ENCODE data around the gene ZKSCAN8. TPM values are rescaled to one million over a fixed set of nuclear protein-coding genes. Genes with fewer than 3 reads are reported as not detected.
"Not testable (repeated sequence)": the region's sequence is repeated elsewhere in the genome, so short reads cannot be mapped to it uniquely, and the experiment has no call there.

The ZKSCAN8 gene
- total RNA-seq, 1 donor from 2014 or later: 14.5 TPM

GRCh38 chr6:28121876-28122275 lies 19.8 kb upstream of the ZKSCAN8 start:
- H3K4me1 ChIP-seq: peaks cover 14% of the 10 kb centered on the region
- H3K9me3 ChIP-seq: no peaks in the 10 kb centered on the region
- intact Hi-C loops (cut with DNase I): loop anchor here (5.0 to 10.0 kb wide), 3 partner anchors 103 to 625 kb away; partner anchors contain the start of gene ZSCAN9
- no peak for DNase-seq (ENCODE audit: extremely low spot score in 2 of 2)
- H3K27ac ChIP-seq: no peak overlapping the region
- peaks cover 0 to 20% of the 10 kb centered on the region in 2 donors for H3K36me3 ChIP-seq
- no peaks in the 10 kb centered on the region for H3K27me3 ChIP-seq
- H3K4me3 ChIP-seq: no peak overlapping the region
- TF ChIP-seq POLR2AphosphoS5 (IDR thresholded peaks at IDR 0.05; ENCODE audit: insufficient read depth in 1 of 2, low read depth in 1 of 2): no peak
- no peak for TF ChIP-seq CTCF (IDR thresholded peaks at IDR 0.05)
- TF ChIP-seq POLR2A (IDR thresholded peaks at IDR 0.05): no peak

GRCh38 chr6:28122283-28122682 lies 19.4 kb upstream of the ZKSCAN8 start:
- H3K4me3 ChIP-seq; H3K27me3 ChIP-seq; H3K27ac ChIP-seq; H3K9me3 ChIP-seq; DNase-seq (ENCODE audit: extremely low spot score in 2 of 2): not testable (repeated sequence)
- Histone ChIP-seq H3K36me3 (peaks cover 0 to 20% of the 10 kb centered on the region in 2 donors), H3K4me1 (peaks cover 14% of the 10 kb centered on the region)
- intact Hi-C loops (cut with DNase I): loop anchor here (5.0 to 10.0 kb wide), 3 partner anchors 103 to 625 kb away; partner anchors contain the start of gene ZSCAN9

GRCh38 chr6:28124350-28124970 lies 17.2 kb upstream of the ZKSCAN8 start, which contains the start of gene ZSCAN16:
Gene ZSCAN16 (plus strand): TSS chr6:28124609. CDS start chr6:28125444, 835 bp downstream.
- Histone ChIP-seq H3K4me3 (peak within 1 kb of the TSS; percentile 58 to 60), H3K9me3 (no peaks in the 10 kb centered on the region), H3K27me3 (no peaks in the 10 kb centered on the region), H3K36me3 (peaks cover 0 to 20% of the 10 kb centered on the region in 2 donors), H3K27ac (peak within 1 kb of the TSS; percentile 46), H3K4me1 (peaks cover 14% of the 10 kb centered on the region)
- intact Hi-C loops (cut with DNase I): loop anchor here (5.0 to 10.0 kb wide), 3 partner anchors 100 to 627 kb away; partner anchors contain the start of gene ZSCAN9
- peak; percentile 59 to 65 for TF ChIP-seq POLR2AphosphoS5 (IDR thresholded peaks at IDR 0.05; ENCODE audit: insufficient read depth in 1 of 2, low read depth in 1 of 2)
- no peak for TF ChIP-seq POLR2A (IDR thresholded peaks at IDR 0.05)
- no peak for DNase-seq (ENCODE audit: extremely low spot score in 2 of 2)

- H3K36me3 ChIP-seq: peaks cover 0 to 19% of the 10 kb centered on the region in 2 donors
- H3K27ac ChIP-seq: peak overlapping the region; percentile 46
- H3K9me3 ChIP-seq: no peaks in the 10 kb centered on the region
- H3K4me3 ChIP-seq: peak overlapping the region; percentile 58 to 60
- H3K4me1 ChIP-seq: peaks cover 14% of the 10 kb centered on the region
- no peak for TF ChIP-seq CTCF (IDR thresholded peaks at IDR 0.05)
- intact Hi-C loops (cut with DNase I): loop anchor here (5.0 to 10.0 kb wide), 3 partner anchors 100 to 628 kb away; partner anchors contain the start of gene ZSCAN9
- no peak for DNase-seq (ENCODE audit: extremely low spot score in 2 of 2)
- H3K27me3 ChIP-seq: no peaks in the 10 kb centered on the region
Measured at GRCh38 chr6:28124971-28125353, 16.7 kb upstream of the ZKSCAN8 start.

- TF ChIP-seq POLR2A (IDR thresholded peaks at IDR 0.05) (no peak), CTCF (IDR thresholded peaks at IDR 0.05) (no peak), POLR2AphosphoS5 (IDR thresholded peaks at IDR 0.05; ENCODE audit: insufficient read depth in 1 of 2, low read depth in 1 of 2) (no peak)
- no peak for DNase-seq (ENCODE audit: extremely low spot score in 2 of 2)
- Histone ChIP-seq H3K4me1 (peaks cover 14% of the 10 kb centered on the region), H3K4me3 (no peak overlapping the region), H3K27ac (no peak overlapping the region), H3K36me3 (peaks cover 0 to 15% of the 10 kb centered on the region in 2 donors), H3K27me3 (no peaks in the 10 kb centered on the region), H3K9me3 (no peaks in the 10 kb centered on the region)
- intact Hi-C loops (cut with DNase I): loop anchor here (10.0 kb wide), 2 partner anchors 99 to 229 kb away; partner anchors contain the start of gene ZSCAN9
Measured at GRCh38 chr6:28125401-28125800, 16.3 kb upstream of the ZKSCAN8 start.

- H3K9me3 ChIP-seq: no peaks in the 10 kb centered on the region
- no peak for DNase-seq (ENCODE audit: extremely low spot score in 2 of 2)
- no peaks in the 10 kb centered on the region for H3K27me3 ChIP-seq
- no peak overlapping the region for H3K4me3 ChIP-seq
- peaks cover 32% of the 10 kb centered on the region for H3K4me1 ChIP-seq
- H3K36me3 ChIP-seq: no peaks in the 10 kb centered on the region
- H3K27ac ChIP-seq: no peak overlapping the region
- no peak for TF ChIP-seq CTCF (IDR thresholded peaks at IDR 0.05)
- no peak for TF ChIP-seq POLR2A (IDR thresholded peaks at IDR 0.05)
- no peak for TF ChIP-seq POLR2AphosphoS5 (IDR thresholded peaks at IDR 0.05; ENCODE audit: insufficient read depth in 1 of 2, low read depth in 1 of 2)
- intact Hi-C loops (cut with DNase I): no loop called here
Measured at GRCh38 chr6:28134015-28134414, 7.7 kb upstream of the ZKSCAN8 start.
